Natural killer cell (primary cell): ENCODE measurements around the gene SLC17A9. TPM values are rescaled to one million over a fixed set of nuclear protein-coding genes. Genes with fewer than 3 reads are reported as not detected.

ENCODE experiments used
- ATAC-seq, 3 donors: fragments of 150-1000 bp in 2 of 3; fragments of 200-7000 bp in 1 of 3; cut with Tn5 transposase; 1 replicate in 1 of 3; 2 replicates in 2 of 3; pipeline ENCODE4 v1.10.0; 2021; ENCODE audit warnings: mild to moderate bottlenecking in 2 of 3, moderate library complexity in 2 of 3
- DNase-seq, 2 donors: peaks; one replicate each; pipeline versions ENCODE4 v3.0.0 to v3.0.0-alpha.2; 2013 to 2021; ENCODE audit warnings: mixed read lengths in 1 of 2
- H3K27ac ChIP-seq: one replicate; pipeline ENCODE4 v1.5.1; 2013; ENCODE audit warnings: mild to moderate bottlenecking, low read length
- H3K27me3 ChIP-seq: one replicate; pipeline ENCODE4 v1.6.1; 2013; ENCODE audit warnings: low read length; ENCODE audit not compliant: control insufficient read depth, insufficient read depth
- H3K36me3 ChIP-seq: one replicate; pipeline ENCODE4 v1.6.1; 2013; ENCODE audit warnings: low read length; ENCODE audit not compliant: control insufficient read depth, insufficient read depth
- H3K4me1 ChIP-seq: one replicate; pipeline ENCODE4 v1.6.1; 2013; ENCODE audit warnings: low read length; ENCODE audit not compliant: control insufficient read depth, insufficient read depth
- H3K4me3 ChIP-seq: one replicate; pipeline ENCODE4 v1.5.1; 2013; ENCODE audit warnings: low read length
- H3K9me3 ChIP-seq: one replicate; pipeline ENCODE4 v1.6.1; 2013; ENCODE audit warnings: low read length; ENCODE audit not compliant: control insufficient read depth, insufficient read depth
- H3K27ac Mint-ChIP-seq, 2 donors: one replicate each; pipeline ENCODE4 v1.8.0; 2022; ENCODE audit warnings: mild to moderate bottlenecking in 2 of 2, mixed read lengths in 2 of 2, moderate library complexity in 1 of 2
- H3K27me3 Mint-ChIP-seq, 2 donors: one replicate each; pipeline ENCODE4 v1.8.0; 2022; ENCODE audit warnings: low read depth in 2 of 2, mixed read lengths in 2 of 2
- H3K36me3 Mint-ChIP-seq: one replicate; pipeline ENCODE4 v1.8.0; 2022; ENCODE audit warnings: mixed read lengths
- H3K4me1 Mint-ChIP-seq, 2 donors: one replicate each; pipeline ENCODE4 v1.8.0; 2022; ENCODE audit warnings: mixed read lengths in 2 of 2
- H3K4me3 Mint-ChIP-seq: one replicate; pipeline ENCODE4 v1.8.0; 2022; ENCODE audit warnings: mild to moderate bottlenecking, moderate library complexity, mixed read lengths
- H3K9me3 Mint-ChIP-seq, 2 donors: one replicate each; pipeline ENCODE4 v1.8.0; 2022; ENCODE audit warnings: mixed read lengths in 2 of 2
- WGBS: methylation state at CpG from one replicate; pipeline ENCODE4 v1.1.7; 2013; ENCODE audit warnings: missing lambda C conversion rate; ENCODE audit not compliant: insufficient coverage; 5-methylcytosine and 5-hydroxymethylcytosine counted together
- intact Hi-C: fragments of 100-400 bp; cut with micrococcal nuclease; formaldehyde crosslinking; loops from one replicate; pipeline ENCODE4 v1.14.2; 2022
- total RNA-seq, 4 donors: library from RNA; stranded (reverse); fragments of 120-200 nt in 1 of 4; gene quantifications; one replicate each; pipeline versions ENCODE4 v1.2.3 to v1.2.4, GENCODE V29; 2013 to 2022
- TF ChIP-seq, protein P1 (sequence below): fragments of 200-600 bp; IDR thresholded peaks from one replicate; pipeline ENCODE4 v1.8.0; 2022; ENCODE audit warnings: antibody characterized with exemption

SLC17A9 gene
- total RNA-seq, 3 donors from 2014 or later (not counting 1 experiment from before 2014, with no cell fraction given), result 22.3 to 24.0 (median 23.8) TPM

DNA sequence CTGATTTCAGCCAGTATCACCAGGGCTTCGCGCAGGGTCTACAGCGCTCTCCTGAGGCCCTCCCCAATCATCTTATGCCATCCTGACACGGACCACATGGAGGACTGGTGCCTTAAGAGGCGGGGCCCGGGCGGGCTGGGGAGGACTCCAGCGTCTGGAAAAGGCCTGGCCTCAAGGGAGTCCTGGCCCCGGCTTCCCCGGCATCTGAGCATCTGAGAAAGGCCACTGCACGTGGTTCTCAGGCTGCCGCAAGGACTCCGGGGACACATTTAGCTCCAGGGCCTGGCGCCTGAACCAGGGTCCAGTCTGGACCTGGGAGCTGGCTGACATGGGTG, 32.9 kb downstream of the SLC17A9 start:
- WGBS, result 90% methylated on average over 14 of the region's 14 CpGs
- Mint-ChIP-seq H3K9me3 (no peaks in the 10 kb centered on the region), H3K4me1 (peaks cover 28 to 44% of the 10 kb centered on the region in 2 donors), H3K27ac (no peak overlapping the region), H3K36me3 (no peaks in the 10 kb centered on the region), H3K27me3 (peaks cover 9 to 19% of the 10 kb centered on the region in 2 donors), H3K4me3 (no peak overlapping the region)
- TF ChIP-seq, protein P1, sequence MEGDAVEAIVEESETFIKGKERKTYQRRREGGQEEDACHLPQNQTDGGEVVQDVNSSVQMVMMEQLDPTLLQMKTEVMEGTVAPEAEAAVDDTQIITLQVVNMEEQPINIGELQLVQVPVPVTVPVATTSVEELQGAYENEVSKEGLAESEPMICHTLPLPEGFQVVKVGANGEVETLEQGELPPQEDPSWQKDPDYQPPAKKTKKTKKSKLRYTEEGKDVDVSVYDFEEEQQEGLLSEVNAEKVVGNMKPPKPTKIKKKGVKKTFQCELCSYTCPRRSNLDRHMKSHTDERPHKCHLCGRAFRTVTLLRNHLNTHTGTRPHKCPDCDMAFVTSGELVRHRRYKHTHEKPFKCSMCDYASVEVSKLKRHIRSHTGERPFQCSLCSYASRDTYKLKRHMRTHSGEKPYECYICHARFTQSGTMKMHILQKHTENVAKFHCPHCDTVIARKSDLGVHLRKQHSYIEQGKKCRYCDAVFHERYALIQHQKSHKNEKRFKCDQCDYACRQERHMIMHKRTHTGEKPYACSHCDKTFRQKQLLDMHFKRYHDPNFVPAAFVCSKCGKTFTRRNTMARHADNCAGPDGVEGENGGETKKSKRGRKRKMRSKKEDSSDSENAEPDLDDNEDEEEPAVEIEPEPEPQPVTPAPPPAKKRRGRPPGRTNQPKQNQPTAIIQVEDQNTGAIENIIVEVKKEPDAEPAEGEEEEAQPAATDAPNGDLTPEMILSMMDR, result no peak
- H3K27ac ChIP-seq, result no peak overlapping the region
- H3K4me1 ChIP-seq, result peaks cover 49% of the 10 kb centered on the region
- no peaks in the 10 kb centered on the region for H3K9me3 ChIP-seq
- intact Hi-C loops, result no loop called here
- no peak for DNase-seq
- no peak overlapping the region for H3K4me3 ChIP-seq
- no peak for ATAC-seq
- H3K27me3 ChIP-seq, result peaks cover 14% of the 10 kb centered on the region
- H3K36me3 ChIP-seq, result no peaks in the 10 kb centered on the region

DNA sequence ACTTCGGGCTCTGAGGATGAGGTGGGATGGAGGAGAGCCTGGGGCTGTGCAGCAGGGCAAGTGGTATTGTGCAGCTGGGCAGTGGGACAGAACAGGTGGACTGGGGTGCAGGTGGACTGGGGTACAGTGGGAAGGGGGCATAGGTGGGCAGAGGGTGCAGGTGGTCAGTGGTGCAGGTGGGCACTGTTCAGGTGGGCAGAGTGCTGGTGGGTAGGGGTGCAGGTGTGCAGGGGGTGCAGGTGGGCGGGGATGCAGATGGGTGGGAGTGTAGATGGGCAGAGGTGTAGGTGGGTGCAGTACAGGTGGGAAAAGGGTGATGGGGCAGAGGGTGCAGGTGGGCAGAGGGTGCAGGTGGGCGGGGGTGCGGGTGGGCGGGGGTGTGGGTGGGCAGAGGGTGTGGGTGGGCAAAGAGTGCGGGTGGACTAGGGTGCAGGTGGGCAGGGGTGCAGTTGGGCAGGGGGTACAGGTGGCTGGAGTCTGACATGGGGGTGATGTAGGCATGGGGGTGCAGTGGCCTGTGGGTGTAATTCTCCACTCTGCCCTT, 33.8 kb downstream of the SLC17A9 start:
- TF ChIP-seq, protein P1, result no peak
- H3K4me1 Mint-ChIP-seq, result peaks cover 25 to 38% of the 10 kb centered on the region in 2 donors
- no peaks in the 10 kb centered on the region for H3K36me3 Mint-ChIP-seq
- H3K36me3 ChIP-seq, result no peaks in the 10 kb centered on the region
- DNase-seq (no peak), ATAC-seq (no peak)
- peaks cover 8% of the 10 kb centered on the region for H3K27me3 ChIP-seq
- no peak overlapping the region for H3K27ac Mint-ChIP-seq
- intact Hi-C loops, result no loop called here
- H3K4me1 ChIP-seq, result peaks cover 41% of the 10 kb centered on the region
- no peak overlapping the region for H3K4me3 ChIP-seq
- no peaks in the 10 kb centered on the region for H3K9me3 Mint-ChIP-seq
- no peak overlapping the region for H3K27ac ChIP-seq
- H3K4me3 Mint-ChIP-seq, result no peak overlapping the region
- no peaks in the 10 kb centered on the region for H3K9me3 ChIP-seq
- 84% methylated on average over 4 of the region's 6 CpGs for WGBS
- H3K27me3 Mint-ChIP-seq, result peaks cover 14 to 15% of the 10 kb centered on the region in 2 donors

DNA sequence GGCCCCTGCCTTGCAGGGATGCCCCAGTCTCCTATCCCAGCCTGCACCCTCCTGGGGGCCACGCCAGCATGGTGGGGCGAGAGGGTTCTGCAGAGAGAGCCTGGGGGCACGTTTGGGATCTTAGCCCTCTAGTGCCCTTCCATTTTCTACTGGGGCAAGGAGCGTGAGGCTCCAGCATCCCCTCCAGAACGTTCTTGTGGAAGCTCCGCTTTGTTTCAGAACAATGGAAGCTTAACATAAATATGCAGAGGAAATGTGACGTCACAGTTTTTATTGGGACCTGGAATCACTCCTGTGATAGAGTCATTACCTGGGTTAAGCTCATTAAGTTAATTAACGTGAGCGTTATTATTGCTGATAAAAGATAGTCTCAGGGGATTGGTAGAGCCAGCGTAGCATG, 34.6 kb downstream of the SLC17A9 start:
- TF ChIP-seq, protein P1, result no peak
- no peak overlapping the region for H3K4me3 Mint-ChIP-seq
- DNase-seq, result no peak
- H3K9me3 Mint-ChIP-seq, result no peaks in the 10 kb centered on the region
- Histone ChIP-seq H3K36me3 (no peaks in the 10 kb centered on the region), H3K27me3 (peaks cover 3% of the 10 kb centered on the region), H3K9me3 (no peaks in the 10 kb centered on the region), H3K4me3 (no peak overlapping the region), H3K4me1 (peaks cover 33% of the 10 kb centered on the region), H3K27ac (no peak overlapping the region)
- intact Hi-C loops, result no loop called here
- H3K27me3 Mint-ChIP-seq, result peaks cover 7 to 16% of the 10 kb centered on the region in 2 donors
- 91% methylated on average over 10 of the region's 10 CpGs for WGBS
- peaks cover 18 to 30% of the 10 kb centered on the region in 2 donors for H3K4me1 Mint-ChIP-seq
- H3K27ac Mint-ChIP-seq, result no peak overlapping the region
- ATAC-seq, result no peak
- H3K36me3 Mint-ChIP-seq, result no peaks in the 10 kb centered on the region

DNA sequence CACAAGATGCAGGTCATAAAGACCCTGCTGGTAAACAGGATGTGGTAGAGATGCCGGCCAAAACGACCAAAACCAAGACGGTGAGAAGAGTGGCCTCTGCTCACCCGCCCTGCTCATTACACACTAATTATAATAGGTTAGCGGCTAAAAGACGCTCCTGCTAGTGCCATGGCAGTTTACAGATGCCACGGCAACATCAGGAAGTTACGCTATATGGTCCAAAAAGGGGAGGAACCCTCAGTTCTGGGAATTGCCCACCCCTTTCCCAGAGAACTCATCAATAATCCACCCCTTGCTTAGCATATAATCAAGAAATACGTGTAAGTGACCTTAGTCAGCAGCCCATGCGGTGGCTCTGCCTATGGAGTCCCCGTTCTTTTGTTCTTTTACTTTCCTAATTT, 36.7 kb downstream of the SLC17A9 start:
- 11% methylated on average over 10 of the region's 11 CpGs for WGBS
- H3K9me3 ChIP-seq, result no peaks in the 10 kb centered on the region
- H3K4me1 Mint-ChIP-seq, result peaks cover 11 to 14% of the 10 kb centered on the region in 2 donors
- peak overlapping the region; percentile 38 for H3K4me3 ChIP-seq
- peak overlapping the region; percentile 87 for H3K4me3 Mint-ChIP-seq
- ATAC-seq (peak; percentile 49 to 84 (median 80)), DNase-seq (peak in 1 of 2 donors; percentile 40)
- H3K9me3 Mint-ChIP-seq, result no peaks in the 10 kb centered on the region
- H3K27ac Mint-ChIP-seq, result peak overlapping the region; percentile 45 to 78
- peaks cover 6 to 17% of the 10 kb centered on the region in 2 donors for H3K27me3 Mint-ChIP-seq
- H3K27me3 ChIP-seq, result no peaks in the 10 kb centered on the region
- intact Hi-C loops, result no loop called here
- no peaks in the 10 kb centered on the region for H3K36me3 ChIP-seq
- no peaks in the 10 kb centered on the region for H3K36me3 Mint-ChIP-seq
- H3K27ac ChIP-seq, result peak overlapping the region; percentile 55
- TF ChIP-seq, protein P1, result no peak
- H3K4me1 ChIP-seq, result peaks cover 23% of the 10 kb centered on the region
